Brain microvascular endothelial cell (primary cell): ENCODE measurements around the gene NELFB.

ENCODE experiments used
- DNase-seq: peaks from one replicate; pipeline ENCODE4 v3.0.0-alpha.2; 2020
- H3K27ac ChIP-seq: fragments of 250-450 bp; sonication (Bioruptor Pico); 2 replicates; pipeline ENCODE4 v1.5.1; 2020; ENCODE audit warnings: mild to moderate bottlenecking, moderate library complexity
- H3K27me3 ChIP-seq: fragments of 250-450 bp; sonication (Bioruptor Pico); replicated peaks from 2 replicates; pipeline ENCODE4 v1.5.1; 2020; ENCODE audit warnings: mild to moderate bottlenecking
- H3K36me3 ChIP-seq: fragments of 250-450 bp; sonication (Bioruptor Pico); replicated peaks from 2 replicates; pipeline ENCODE4 v1.5.1; 2020; ENCODE audit warnings: mild to moderate bottlenecking
- H3K4me3 ChIP-seq: 2 replicates; pipeline ENCODE4 v1.5.1; 2011; ENCODE audit warnings: low read depth, mild to moderate bottlenecking, control low read depth, low read length, moderate library complexity
- CTCF ChIP-seq: IDR thresholded peaks from 2 replicates; pipeline ENCODE4 v1.5.1; 2011; ENCODE audit warnings: low read depth, mild to moderate bottlenecking, moderate library complexity, low read length, control low read depth, inconsistent platforms; ENCODE audit errors: missing control alignments
- in situ Hi-C: cut with HindIII; loops from 2 replicates; pipeline ENCODE4 v1.10.0; 2017; ENCODE audit warnings: low sequenced_read_pairs, low pct_ligation_motif_present

The NELFB gene

GRCh38 chr9:137222190-137223077 lies 32.7 kb upstream of the NELFB start, which contains the start of gene RNF208:
TSS of gene RNF208 (minus strand) at chr9:137222240. CDS start at chr9:137221212, 1,028 bp downstream.
- Histone ChIP-seq H3K36me3 (no peaks in the 10 kb centered on the region), H3K27ac (no peak within 1 kb of the TSS), H3K4me3 (peak within 1 kb of the TSS; percentile 48), H3K27me3 (no peaks in the 10 kb centered on the region)
- in situ Hi-C loops = no loop called here
- no peak for DNase-seq
- TF ChIP-seq CTCF = no peak

DNA sequence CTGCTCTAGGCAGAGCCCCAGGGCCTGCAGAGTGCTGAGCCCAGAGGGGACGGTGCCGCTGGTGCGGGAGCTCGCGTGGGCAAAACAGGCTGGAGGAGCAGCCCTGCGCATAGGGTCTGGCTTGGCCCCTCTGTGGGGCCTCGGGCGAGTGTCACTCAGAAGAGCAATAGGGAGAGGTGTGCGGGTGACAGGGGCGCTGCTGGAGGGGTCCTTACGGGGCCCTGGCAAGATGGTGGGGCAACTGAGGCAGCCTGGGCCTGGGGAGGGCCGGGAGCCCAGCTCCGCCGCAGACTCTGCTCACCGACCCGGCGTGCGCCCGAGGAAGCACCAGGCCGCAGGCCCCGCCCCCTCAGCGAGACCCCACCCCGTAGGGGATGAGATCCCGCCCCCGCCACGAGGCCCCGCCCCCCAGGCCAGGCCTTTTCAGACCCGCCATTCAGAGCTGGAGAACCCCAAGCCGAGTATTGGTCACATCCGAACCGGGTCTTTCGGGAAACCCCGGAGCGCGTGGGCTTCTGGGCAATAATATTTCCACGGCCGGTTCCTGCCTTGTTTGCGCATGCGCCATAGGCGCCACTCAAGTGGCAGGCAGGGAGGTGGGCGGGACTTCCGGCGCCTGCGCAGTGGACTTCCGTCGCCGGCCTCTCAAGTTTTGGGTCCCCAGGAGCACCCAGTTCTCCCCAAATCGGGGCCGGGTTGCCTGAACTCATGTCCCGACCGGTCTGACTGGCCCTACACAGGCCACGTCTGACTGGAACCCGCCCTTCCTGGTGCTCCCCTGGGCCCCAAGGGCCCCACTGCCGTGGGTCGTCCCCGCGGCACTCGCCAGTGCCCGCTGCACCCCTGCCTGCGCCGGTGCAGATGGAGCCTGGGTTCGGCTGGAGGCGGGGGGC lies 31.8 kb upstream of the NELFB start:
- TF ChIP-seq CTCF = no peak
- in situ Hi-C loops = no loop called here

DNA sequence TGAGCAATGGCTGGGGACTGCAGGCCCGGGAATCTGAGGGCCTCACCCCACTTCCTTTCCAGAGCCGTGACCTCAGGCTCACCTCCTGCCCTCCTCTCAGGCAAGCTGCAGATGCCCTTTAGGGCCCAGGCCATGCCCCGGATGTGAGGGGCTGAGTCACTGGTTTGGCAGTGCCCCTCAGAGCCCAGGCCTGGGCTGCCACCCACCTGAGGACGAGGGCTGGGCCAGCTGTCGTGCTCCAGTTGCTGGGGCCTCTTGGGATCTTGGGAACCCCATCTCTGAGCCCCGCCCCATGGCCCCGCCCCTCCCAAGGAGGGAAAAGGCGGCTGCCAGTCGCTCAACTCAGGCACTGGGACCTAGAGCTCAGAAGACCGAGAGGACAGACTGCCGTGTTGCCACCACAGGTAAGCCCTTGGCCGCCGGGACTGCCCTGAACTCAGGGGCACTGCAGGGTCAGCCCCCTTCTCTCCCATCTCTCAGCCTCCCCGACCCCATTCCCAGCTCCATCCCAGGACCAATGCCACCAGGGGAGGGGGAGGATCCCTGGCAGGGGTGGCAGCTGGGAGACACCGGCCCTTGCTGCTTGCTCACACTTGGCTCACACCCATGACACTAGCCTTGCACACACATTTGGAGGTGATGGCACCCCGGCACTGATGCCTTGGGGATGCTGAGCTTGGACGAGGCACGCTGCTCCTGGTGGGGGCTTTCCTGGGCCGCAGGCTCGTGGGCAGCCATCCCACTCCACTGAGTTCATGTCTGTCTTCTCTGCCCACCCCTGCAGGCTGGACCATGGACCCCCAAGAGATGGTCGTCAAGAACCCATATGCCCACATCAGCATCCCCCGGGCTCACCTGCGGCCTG lies 30.1 kb upstream of the NELFB start, which contains the start of gene CYSRT1:
TSS of gene CYSRT1 (plus strand) at position 345 of the 865 bp plus-strand sequence. CDS start at position 793, 448 bp downstream.
- H3K27me3 ChIP-seq = no peaks in the 10 kb centered on the region
- no peak for TF ChIP-seq CTCF
- in situ Hi-C loops = no loop called here
- H3K4me3 ChIP-seq = peak within 1 kb of the TSS; percentile 77
- no peaks in the 10 kb centered on the region for H3K36me3 ChIP-seq
- no peak within 1 kb of the TSS for H3K27ac ChIP-seq
- DNase-seq = no peak

More for the DNA sequence above, 31.8 kb upstream of the NELFB start:
- Histone ChIP-seq H3K4me3 (peak overlapping the region; percentile 77), H3K36me3 (no peaks in the 10 kb centered on the region), H3K27me3 (no peaks in the 10 kb centered on the region), H3K27ac (peak overlapping the region; percentile 66)
- DNase-seq = peak; percentile 98

GRCh38 chr9:137225699-137226331 lies 29.3 kb upstream of the NELFB start:
- no peak for TF ChIP-seq CTCF
- no peak overlapping the region for H3K27ac ChIP-seq
- in situ Hi-C loops = no loop called here
- H3K36me3 ChIP-seq = no peaks in the 10 kb centered on the region
- H3K27me3 ChIP-seq = no peaks in the 10 kb centered on the region
- H3K4me3 ChIP-seq = no peak overlapping the region
- DNase-seq = no peak
